HEK293 (cell line): Measurements from ENCODE around the gene DAAM2.

Source experiments
- BCL11A ChIP-seq: fragments of 450-650 bp; formaldehyde crosslinking; IDR thresholded peaks from 2 replicates; pipeline ENCODE4 v1.5.1; 2016; ENCODE audit warnings: low read depth, missing biosample characterization, missing genetic modification characterization
- CTCF ChIP-seq: fragments of 450-650 bp; formaldehyde crosslinking; IDR thresholded peaks from 2 replicates; pipeline ENCODE4 v1.5.1; 2016; ENCODE audit warnings: missing biosample characterization, missing genetic modification characterization
- HOXD13 ChIP-seq: sonication (generic); formaldehyde crosslinking; IDR thresholded peaks from 2 replicates; pipeline ENCODE4 v1.8.0; 2022; ENCODE audit warnings: missing genetic modification reagents, borderline replicate concordance
- KLF1 ChIP-seq: fragments of 450-650 bp; formaldehyde crosslinking; IDR thresholded peaks from 2 replicates; pipeline ENCODE4 v1.5.1; 2016; ENCODE audit warnings: missing biosample characterization, missing genetic modification characterization
- SP2 ChIP-seq: fragments of 450-650 bp; formaldehyde crosslinking; IDR thresholded peaks from 2 replicates; pipeline ENCODE4 v1.5.1; 2016; ENCODE audit warnings: missing biosample characterization, missing genetic modification characterization
- ZBTB7A ChIP-seq: fragments of 450-650 bp; formaldehyde crosslinking; IDR thresholded peaks from 2 replicates; pipeline ENCODE4 v1.5.1; 2016; ENCODE audit warnings: low read depth, missing biosample characterization, missing genetic modification characterization
- ZFHX2 ChIP-seq: fragments of 450-650 bp; formaldehyde crosslinking; conservative IDR thresholded peaks from 2 replicates; pipeline ENCODE4 v1.5.1; 2016; ENCODE audit warnings: missing biosample characterization, missing genetic modification characterization
- ZNF174 ChIP-seq: fragments of 450-650 bp; formaldehyde crosslinking; IDR thresholded peaks from 2 replicates; pipeline ENCODE4 v1.5.0; 2017; ENCODE audit warnings: missing biosample characterization, mild to moderate bottlenecking, missing genetic modification characterization
- ZNF175 ChIP-seq: fragments of 450-650 bp; formaldehyde crosslinking; IDR thresholded peaks from 2 replicates; pipeline ENCODE4 v1.5.1; 2016; ENCODE audit warnings: missing biosample characterization, missing genetic modification characterization
- ZNF302 ChIP-seq: fragments of 450-650 bp; formaldehyde crosslinking; IDR thresholded peaks from 2 replicates; pipeline ENCODE4 v1.5.1; 2016; ENCODE audit warnings: missing biosample characterization, missing genetic modification characterization, low read depth
- ZNF501 ChIP-seq: fragments of 450-650 bp; formaldehyde crosslinking; IDR thresholded peaks from 2 replicates; pipeline ENCODE4 v1.5.1; 2016; ENCODE audit warnings: missing biosample characterization, missing genetic modification characterization
- ZNF530 ChIP-seq: fragments of 450-650 bp; formaldehyde crosslinking; IDR thresholded peaks from 2 replicates; pipeline ENCODE4 v1.5.1; 2016; ENCODE audit warnings: low read depth, missing biosample characterization, missing genetic modification characterization
- ZNF670 ChIP-seq: fragments of 450-650 bp; formaldehyde crosslinking; IDR thresholded peaks from 2 replicates; pipeline ENCODE4 v1.5.1; 2016; ENCODE audit warnings: missing biosample characterization, missing genetic modification characterization, low read depth

GRCh38 chr6:39830444-39830843 is 38.3 kb downstream of the DAAM2 start:
- no peak for TF ChIP-seq ZNF530
- no peak for TF ChIP-seq ZFHX2 (tag by site-specific recombination)
- no peak for TF ChIP-seq KLF1
- TF ChIP-seq BCL11A (tag by site-specific recombination): no peak
- TF ChIP-seq ZNF174 (tag by site-specific recombination): no peak
- no peak for TF ChIP-seq ZBTB7A (tag by site-specific recombination)
- no peak for TF ChIP-seq ZNF175 (tag by site-specific recombination)
- no peak for TF ChIP-seq CTCF (tag by site-specific recombination)
- no peak for TF ChIP-seq ZNF501 (tag by site-specific recombination)
- TF ChIP-seq ZNF670 (tag by site-specific recombination): no peak
- TF ChIP-seq ZNF302 (tag by site-specific recombination): no peak
- no peak for TF ChIP-seq HOXD13
- no peak for TF ChIP-seq SP2
